Renal cortical epithelial cell (primary cell): Measurements from ENCODE around the gene NALF2. TPM values are rescaled to one million over a fixed set of nuclear protein-coding genes. Genes with fewer than 3 reads are reported as not detected.

Source experiments
- DNase-seq: peaks from one replicate; pipeline ENCODE4 v3.0.0-alpha.2; 2011; ENCODE audit warnings: low read depth
- total RNA-seq: library from RNA; depleted of rRNA; stranded (reverse); fragments of >200 nt; gene quantifications from 2 replicates; pipeline ENCODE4 v1.2.3, GENCODE V29; 2014

The NALF2 gene
- total RNA-seq, 1 donor from 2014 or later: 0.89 TPM

- no peak for DNase-seq
Measured at GRCh38 chrX:69524781-69525363, 20.7 kb downstream of the NALF2 start.

GRCh38 chrX:69530306-69530705 is 26.2 kb downstream of the NALF2 start:
- no peak for DNase-seq

DNA sequence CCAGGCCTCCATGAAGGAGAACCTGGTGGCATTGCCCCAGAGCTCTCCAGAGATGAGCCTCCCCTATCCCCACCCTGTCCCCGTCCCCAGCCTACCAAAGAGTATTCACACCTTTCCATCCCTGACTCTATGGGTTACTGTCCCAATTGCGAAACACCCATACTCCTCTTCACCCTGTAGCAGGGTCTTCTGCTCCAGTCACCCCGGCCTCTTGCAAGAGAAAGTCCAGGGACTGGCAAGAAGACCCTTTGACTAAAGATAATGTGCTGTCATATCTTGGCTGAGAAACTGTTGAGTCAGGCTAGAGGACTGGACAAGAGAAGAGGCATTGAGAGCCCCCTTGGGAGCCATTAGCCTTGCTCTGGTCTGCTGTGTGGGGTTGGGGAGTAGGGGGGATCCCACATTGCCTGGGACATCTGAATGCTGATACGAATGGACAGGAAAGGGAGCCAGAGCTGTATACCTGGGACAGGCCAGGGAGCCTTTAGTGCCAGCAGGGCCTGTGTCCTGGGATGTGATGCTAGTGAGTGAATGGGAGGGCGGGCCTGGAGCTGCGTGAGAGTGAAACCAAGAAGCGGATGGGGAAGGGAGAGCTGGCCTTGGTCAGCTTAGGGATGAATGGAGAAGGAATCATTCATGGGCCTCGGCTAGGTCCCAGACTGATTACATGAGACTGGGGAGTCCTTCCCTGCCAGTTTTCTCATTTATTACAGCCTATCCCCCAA is 27.1 kb downstream of the NALF2 start:
- DNase-seq: no peak

- no peak for DNase-seq
Measured at GRCh38 chrX:69535661-69536060, 31.5 kb downstream of the NALF2 start.

DNA sequence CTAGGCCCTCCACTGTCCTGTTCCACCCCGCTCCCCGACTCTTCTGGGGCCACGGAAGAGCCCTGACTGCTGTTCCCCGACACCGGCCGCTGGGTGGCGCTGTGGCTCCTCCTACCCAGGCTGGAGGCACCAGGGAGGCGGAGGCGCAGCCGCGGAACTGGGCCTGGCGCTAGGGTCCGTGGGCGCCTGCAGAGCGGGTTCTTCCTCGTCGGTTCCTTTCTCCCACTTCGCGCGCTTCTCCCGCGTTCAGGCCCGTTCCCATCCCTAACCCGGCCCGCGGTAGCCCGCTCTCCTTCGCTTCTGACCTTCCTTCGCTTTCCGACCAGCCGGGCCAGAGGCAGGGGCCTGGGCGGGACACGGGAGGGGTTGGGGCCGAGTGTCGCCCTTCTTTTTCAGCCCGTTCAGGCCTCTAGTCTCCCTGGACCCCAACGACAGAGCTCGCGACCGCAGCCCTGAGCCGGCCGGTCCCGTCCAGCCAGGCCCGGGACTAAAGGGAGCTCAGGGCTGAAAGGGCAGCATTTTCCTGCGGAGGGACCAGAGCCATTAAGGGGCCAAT is 34.3 kb downstream of the NALF2 start:
- DNase-seq: peak; percentile 7

- DNase-seq: peak; percentile 2
Measured at GRCh38 chrX:69539437-69539836, 35.3 kb downstream of the NALF2 start.

DNA sequence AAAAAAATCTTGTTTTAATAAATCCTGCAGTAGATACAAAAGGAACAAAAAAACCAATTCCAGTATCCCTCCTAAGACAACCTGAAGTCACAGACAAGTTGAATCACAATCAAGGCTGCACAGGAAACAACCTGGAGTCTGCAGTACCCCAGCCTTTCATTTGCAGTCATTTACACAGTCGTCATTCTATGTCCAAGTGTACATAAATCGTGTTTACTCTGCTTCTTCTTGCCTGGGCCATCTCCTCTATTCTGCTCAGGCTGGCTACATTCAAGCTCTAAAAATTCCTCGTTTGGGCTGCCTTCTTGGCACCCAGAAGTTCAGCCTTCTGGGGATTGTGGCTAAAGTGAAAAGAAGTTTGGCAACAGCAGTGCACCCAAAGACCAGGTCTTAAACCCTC is 37.8 kb downstream of the NALF2 start:
- no peak for DNase-seq

GRCh38 chrX:69543572-69543971 is 39.4 kb downstream of the NALF2 start:
- no peak for DNase-seq

DNA sequence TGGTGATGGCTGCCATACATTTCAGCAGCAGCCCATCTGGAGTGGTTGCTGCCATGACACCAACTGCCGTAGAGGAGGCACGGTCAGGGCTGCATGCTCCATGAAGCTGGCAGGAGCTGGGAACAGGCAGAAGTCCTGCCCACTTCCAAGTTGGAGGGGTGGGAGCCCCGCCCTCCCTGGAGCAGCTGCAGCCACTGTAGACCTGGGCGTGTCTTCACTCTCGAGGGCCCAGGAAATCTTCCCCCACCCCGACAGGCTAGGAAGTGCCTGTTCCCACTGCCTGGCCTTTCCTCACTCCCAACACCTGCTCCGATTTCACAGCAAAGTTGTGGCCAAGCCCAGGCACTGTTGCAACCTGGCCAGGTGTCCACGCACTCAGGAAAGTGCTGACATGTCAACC is 42.3 kb downstream of the NALF2 start:
- DNase-seq: no peak

DNA sequence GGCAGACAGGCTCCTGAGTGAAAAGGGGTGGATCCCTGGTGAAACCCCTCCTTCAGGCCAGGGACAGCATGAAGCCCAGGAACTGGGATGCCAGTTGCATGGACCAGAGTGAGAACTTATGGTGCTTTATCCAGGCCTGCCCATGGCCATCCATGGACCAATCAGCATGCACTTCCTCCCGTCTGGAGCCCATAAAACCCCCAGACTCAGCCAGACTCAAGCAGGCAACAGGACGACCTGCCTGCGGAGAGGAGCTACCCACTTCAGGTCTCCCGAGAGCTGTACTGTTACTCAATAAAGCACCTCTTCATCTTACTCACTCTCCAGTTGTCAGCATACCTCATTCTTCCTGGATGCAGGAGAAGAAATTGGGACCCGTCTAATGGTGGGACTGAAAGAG is 42.9 kb downstream of the NALF2 start:
- no peak for DNase-seq

DNA sequence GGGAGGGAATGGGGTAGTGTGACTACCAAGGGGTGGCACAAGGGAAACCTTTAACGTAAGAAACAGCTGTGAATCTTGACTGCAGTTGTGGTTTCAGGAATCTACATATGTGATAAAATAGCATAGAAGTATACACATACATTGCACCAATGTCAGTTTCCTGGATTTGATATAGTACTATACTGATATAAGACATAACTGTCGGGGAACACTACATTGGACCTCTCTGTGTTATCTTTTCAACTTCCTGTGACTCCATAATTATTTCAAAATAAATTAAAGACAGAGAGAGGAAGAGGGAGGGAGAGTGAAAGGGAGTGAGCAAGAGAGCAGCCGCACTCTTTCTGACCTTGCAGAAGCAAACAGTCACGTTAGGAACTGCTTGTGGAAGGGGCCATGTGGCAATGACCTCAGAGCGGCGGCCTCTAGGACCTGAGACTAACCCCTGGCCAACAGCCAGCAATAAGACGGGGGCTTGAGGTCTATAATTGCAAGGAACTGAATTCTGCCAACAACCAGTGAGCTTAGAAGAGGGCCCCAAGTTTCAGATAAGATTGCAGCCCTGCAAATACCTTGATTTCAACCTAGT is 47.4 kb downstream of the NALF2 start:
- DNase-seq: no peak

GRCh38 chrX:69552512-69552911 is 48.4 kb downstream of the NALF2 start:
- no peak for DNase-seq

Other genes with a start within 250 kb of the NALF2 start
- 0.55 and 0.87 TPM in 2 replicates for gene EDA, start 111.8 kb downstream of the NALF2 start, total RNA-seq